Effector CD4-positive, alpha-beta T cell (primary cell): ENCODE data around the gene PHF8.
A peak's percentile ranks its signal among the peaks of the same experiment; 100 is the strongest.

Experiments used
- DNase-seq: peaks from one replicate; pipeline ENCODE4 v3.0.0-alpha.2; 2020
- total RNA-seq: gene quantifications from one replicate; lab custom pipeline; 2026; lab: John Stamatoyannopoulos, UW

PHF8 gene
- 102 reads per million, percentile 83 among the genes with 10 or more reads in this experiment for total RNA-seq

DNA sequence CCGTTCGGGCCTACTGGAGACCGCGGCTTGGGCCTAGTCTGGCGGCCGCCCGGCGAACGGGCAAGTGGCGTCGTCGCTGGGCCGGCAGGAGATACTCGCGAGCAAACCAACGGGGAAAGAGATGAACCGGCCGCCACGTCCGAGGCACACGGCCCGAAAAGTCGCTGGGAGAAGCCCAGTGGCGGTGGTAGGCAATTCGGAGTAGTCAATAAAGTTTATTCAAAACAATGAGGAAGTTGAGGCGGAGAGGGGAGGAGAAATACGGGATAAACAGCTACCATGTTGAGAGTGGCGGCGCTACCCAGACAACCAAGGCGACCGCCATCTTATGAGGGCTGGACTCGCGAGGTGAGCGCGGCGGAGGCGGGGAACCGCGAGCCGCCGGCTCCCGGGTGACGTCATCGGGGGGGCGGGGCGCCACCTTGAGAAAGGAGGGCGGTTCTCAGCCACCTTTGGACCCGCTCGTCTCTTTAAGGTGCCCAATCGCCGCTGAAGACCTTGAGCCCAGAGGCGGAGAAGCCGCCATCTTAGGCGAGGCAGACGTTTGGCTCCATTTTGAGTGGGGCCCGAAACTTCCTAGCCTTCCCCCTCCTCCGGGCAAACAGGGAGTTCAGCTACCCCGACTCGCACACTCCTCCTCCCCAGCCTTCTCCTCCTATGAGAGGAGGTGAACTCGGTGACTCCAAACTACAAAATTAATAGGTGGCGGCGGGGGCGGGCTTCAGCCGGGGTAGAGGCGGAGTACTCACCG is at the start of gene PHF8:
Gene PHF8, minus strand, starts transcription at position 348 of the 751 bp plus-strand sequence. CDS start 1,745 bp downstream, outside the sequence.
- DNase-seq, result peak; percentile 91

DNA sequence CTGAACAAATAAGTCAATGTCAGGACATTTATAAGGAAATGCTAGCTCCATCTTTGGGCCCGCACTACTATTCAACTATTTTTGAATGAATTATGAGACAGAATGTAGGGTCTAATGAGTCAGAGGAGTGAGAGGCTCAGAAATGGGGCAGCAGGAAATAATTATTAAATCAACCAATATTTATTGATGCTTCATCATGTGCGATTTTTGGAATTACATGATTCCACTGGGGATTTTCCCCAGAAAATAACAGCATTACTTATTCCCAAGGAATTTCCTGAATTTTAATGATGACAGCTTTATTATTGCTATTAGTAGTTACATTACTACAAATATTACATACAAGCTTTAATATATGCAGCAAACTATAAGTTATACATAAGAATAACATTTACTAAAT is 49.3 kb upstream of the PHF8 start:
- DNase-seq, result no peak

DNA sequence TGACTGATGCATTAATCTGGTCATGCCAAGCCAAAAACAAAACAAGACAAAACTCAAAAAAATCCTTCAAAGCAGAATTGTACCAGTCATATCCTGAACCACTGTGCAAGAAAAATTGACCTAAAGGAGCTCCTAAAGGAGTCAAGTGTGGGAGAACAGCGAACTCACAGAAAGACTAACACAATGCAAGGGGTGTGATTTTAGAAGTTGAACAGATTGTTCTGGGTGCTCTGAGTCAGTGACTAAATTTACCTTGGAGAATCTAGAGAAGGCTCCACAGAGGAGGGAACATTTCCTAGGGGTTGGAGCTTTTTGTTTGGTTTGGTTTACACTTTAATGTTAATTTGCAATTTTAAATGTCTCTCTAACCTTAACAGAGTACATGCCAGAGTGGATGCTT is 48.9 kb upstream of the PHF8 start:
- DNase-seq, result no peak

DNA sequence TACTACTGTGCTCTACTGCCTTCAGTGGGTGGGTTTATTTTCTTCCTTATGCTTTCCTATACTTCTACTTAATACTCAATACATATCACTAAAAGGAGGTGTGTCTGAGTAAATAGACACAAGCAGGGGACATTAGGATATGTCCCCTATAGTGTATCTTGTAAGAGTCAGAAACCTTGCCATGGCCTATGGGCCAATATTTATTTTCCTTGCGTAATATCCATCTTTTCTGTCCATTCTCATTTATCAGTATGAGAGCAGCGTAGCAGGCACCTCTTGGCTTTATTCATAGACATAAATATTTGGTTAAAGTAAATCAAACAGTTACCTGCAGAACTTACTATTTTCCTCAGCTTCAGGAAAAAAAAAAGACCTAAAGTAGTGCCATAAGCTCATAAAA is 46.6 kb upstream of the PHF8 start:
- DNase-seq, result no peak

DNA sequence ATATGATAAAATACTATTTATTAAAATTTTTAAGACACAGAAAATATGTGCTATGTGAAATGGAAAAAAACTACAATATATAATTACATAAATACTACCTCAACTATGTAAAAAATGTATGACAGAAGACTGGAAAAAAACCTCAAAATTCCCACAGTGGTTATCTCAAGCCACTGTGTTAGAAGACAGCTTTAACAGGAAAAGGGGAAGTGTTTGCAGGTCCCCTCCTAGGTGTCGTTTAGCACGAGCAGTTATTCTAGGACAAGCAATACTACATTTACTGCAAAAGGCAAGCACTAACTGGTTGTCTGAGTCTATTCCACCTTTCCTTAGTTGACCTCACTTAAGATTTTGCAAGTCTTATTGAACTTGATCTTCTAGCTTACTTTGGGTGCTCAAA is 44.9 kb upstream of the PHF8 start:
- no peak for DNase-seq

DNA sequence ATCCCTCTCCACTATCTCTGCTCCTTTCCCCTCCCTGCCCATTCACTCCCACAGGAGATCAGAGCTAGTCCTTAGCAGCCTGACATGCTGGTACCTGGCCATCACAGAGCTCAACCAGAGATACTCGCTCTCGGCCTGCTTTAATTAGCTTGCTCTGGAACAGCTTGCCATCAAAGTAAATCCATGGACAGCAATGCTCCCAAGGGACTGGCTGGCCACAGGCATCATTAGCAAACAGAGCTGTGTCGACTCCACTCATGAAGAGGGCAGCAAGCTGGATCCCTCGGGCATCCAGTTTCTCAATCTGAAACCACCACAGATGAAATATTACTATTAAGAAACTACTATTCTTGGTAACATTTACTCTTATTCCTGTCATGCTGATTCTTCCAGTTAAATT is 43.4 kb upstream of the PHF8 start:
- no peak for DNase-seq

DNA sequence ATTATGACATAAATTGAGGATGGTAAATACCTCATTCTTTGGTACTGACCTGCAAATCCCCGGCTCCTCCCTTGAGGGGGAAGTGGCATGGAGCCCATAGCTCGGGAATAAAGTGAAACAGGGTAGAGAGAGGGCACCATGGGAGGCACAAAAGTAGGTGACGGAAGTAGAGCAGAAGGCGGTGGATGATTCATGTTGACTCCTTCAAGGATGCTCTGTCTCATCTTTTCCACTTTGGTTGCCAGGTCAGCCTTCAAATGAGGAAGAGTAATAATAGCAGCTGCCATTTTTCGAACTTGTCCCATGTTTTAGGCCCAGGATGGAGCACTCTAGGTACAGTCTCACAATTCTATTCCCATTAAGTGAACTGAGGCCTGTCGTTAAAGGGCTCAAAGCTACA is 41.4 kb upstream of the PHF8 start:
- DNase-seq, result no peak

DNA sequence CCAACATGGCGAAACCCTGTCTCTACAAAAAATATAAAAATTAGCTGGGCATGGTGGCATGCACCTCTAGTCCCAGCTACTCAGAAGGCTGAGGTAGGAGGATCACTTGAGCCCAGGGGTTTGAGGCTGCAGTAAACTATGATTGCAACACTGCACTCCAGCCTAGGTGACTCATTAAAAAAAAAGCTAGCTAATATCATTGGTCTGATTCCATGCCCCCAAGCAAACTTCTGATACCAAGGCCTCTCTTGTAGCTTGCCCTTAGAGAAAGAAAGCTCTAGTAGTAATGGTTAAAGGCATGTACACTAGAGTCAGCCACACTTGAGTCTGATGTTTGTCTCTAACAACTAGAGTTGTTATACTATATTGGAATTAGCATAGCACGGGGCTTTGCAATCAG is 32.6 kb upstream of the PHF8 start:
- DNase-seq, result no peak

DNA sequence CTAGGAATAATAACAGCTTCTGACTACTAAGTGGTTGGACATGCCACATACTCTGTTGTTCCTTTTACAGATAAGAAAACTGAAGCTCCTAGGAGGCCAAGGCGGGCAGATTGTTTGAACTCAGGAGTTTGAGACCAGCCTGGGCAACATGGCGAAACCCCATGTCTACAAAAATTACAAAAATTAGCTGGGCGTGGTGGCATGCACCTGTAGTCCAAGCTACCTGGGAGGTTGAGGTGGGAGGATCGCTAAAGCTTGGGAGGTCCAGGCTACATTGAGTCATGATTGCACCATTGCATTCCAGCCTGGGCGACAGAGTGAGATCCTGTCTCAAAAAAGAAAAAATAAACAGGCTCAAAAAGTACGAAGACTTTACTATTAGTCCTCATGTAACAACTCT is 30.6 kb upstream of the PHF8 start:
- DNase-seq, result no peak

DNA sequence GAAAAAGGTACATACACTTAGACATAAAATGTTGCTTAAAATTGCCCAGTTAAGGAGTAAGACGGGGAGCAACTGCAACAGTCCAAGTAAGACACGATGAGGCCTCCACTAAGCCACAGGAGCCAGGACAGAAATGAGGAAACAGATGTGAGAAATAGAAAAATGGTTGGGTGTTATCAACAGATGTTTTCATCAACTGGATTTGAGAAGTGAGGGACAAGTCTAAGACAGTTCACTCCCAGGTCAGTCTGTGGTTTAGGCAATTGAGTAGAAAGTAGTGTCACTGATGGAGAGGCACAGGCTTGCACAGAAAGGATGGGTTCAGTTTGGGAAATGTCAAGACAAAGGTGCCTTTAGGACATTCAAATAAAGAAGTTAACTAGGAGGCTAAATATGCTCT is 23.5 kb upstream of the PHF8 start:
- DNase-seq, result no peak

DNA sequence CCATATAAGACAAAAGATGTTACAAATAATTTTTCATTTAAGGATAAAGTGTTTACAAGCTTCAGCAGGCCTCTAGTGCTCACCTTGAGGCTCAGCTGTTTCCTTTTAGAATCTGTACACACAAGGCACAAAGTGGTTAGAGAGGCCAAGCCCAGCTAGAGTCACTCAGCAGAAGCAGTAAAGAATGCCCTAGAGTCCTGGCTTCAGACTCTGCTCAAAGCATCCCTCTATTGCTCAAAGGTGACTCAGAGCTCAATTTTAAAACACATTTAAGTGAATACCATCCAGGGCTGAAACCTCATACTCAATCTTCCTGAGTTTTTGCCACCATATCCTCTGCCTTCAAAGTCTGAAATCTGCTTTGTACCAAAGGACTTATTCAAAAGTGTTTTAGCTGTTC is 22.6 kb upstream of the PHF8 start:
- no peak for DNase-seq

DNA sequence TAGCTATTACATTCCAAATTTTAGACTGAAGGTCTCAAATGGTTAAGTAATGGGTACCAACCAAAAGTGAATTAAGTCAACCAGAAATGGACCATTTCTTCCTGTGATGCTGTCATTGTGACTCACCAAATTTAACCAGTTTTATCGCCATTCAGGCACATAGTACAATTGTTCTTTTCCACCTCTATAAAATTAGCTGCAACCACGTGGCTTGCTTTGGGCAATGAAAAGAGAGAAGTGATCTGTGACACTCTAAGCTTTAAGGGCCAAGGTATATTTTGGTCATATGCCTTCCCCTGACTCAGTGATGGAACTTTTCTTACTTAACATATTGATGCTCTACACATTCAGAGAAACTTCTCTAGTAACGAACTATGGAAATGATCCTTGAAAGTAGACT is 20.3 kb upstream of the PHF8 start:
- no peak for DNase-seq

DNA sequence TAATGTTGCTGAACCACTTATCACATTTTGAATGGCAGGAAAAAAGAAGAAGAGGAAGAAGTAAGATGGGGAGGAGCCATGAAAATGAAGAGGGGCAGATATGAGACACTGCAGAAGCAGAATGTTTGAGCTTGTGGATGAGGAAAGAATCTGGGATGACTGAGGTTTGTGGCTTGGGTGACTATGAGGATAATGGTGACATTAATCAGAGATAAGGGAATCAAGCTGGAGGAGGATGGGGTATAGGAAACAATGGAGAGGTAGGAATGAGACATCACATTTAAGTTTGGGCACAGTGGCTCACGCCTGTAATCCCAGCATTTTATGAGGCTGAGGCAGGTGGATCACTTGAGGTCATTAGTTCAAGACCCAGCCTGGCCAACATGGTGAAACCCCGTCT is 19.1 kb upstream of the PHF8 start:
- no peak for DNase-seq

DNA sequence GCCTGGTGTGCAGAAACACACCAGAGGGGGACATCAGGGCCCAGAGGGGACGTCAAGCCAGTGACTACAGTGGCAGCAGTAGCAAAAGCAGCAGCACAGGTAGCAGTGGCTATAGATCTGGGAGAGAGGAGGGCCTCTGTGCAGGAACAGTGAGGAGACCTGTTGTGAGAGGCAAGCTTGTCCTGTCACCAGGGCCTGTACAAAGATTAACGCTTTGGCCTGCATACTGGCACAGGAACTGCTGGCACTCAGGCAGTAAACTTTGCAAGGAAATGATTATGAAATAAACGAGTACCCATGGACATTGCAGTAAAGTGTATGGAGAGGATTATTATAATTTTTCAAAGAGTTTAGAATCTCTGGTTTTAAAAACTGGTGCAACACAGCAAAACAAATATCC is 5.5 kb upstream of the PHF8 start:
- DNase-seq, result no peak

DNA sequence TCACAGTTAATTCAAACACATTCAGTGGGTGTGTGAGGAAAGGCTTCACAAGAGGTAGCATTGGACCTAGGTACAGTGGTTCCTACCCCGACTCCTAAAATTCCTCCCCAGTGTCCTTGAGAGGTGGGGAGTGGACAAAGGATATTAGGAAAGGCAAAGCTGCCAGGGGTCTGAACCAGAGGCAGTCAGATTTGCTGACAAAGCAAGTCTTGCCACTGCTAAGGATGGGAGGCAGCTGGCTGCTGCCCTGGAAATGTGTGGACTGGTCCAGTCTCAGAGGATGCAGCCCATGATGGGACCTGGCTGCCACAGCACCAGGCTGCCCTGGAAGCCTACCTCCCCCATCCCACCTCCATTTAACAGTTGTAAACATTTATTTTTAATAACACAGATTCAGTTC is 4.1 kb upstream of the PHF8 start:
- DNase-seq, result no peak

DNA sequence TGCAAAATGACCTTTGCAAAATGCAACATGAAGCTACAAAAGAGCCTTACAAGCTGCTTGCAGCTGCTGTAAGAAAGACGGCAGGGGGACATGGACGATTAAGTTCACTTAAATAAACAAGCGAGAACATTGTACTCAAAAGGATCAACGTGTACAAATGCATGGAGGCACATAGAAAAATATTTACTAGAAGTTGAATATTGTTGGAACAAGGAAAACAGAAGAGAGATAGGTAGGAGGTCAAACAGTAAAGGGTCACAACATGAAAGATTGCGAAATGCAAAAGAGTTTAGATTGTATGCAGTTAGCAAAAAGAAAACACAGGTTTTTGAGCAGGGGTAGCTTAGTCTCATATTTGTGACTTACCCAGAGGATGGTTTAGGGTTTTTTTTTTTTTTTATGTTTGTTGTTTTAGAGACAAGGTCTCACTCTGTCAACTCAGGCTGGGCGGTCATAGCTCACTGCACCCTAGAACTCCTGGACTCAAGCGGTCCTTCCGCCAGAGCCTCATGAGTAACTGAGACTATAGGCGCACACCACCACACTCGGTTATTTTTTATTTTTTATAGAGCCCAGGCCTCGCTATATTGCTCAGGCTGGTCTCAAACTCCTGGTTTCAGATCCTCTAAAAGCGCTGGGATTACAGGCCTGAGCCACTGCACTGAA is 1.4 kb upstream of the PHF8 start:
- DNase-seq, result no peak

DNA sequence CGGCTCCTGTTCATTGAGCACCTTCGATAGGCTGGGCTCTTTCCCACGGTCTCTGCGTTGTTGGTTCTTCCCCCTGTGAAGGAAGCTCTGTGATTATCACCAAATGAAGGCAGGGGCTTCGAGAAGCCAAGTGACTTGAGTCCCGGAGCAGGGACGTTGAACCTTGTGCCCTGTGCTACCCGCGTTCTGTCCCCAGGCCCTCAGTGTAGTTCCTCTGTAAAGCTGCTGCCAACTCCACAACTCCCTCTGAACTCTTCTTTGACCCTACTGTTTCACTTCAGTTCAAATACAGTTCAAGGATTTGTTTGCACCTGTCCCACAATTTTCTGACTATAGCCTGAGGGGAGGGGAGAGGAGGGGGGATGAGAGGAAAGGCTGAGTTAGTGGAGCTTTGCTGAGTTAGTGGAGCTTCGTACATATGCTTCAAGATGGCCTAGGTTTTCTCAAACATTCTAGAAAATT is 635 bp upstream of the PHF8 start:
- DNase-seq, result no peak

DNA sequence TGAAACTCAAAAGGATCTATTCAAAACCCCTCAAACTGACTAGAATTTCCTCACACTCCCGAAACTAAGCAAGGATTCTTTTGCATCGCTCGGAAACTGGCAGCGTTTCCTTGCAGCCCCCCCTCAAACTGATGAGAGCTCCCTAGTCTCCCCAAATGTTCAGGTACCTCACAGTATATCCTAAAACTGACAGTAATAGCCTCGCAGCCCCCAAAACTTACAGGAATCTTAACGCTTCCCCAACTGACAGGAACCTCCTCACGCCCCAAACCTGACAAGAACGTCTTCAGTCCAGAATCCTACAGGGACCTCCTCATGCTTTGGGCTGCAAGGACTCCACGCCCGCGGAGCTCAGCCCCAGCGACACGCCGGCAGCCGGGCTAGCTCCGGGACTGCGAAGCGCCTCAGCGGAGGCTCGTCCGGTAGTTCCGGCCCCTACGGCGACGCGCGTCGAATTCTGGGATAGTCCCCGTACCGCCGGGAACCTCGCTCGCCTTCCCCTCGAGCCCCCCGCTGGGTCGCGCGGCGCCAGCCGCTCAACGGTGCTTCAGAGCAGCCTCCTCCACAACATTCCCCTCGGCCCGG is 640 bp downstream of the PHF8 start:
- DNase-seq, result peak; percentile 24

DNA sequence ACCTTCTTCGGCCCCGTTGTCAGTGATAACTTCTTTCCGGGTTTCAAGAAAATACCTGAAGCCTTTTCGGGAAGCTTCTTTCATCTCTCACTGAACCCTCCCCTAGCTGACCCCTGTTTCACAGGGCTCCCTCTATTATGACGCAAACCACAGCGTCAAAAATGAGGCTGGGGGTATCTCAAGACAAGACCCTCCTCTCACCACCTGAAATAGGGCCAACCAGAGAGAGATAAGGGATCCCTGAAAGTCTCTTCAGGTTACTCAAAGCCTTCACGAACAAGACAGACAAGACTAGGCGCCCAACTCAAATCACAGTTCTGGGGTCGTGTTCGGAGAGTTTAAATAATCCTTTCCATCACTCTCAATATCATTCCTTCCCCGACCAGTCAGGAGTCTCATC is 1.2 kb downstream of the PHF8 start:
- DNase-seq, result no peak

DNA sequence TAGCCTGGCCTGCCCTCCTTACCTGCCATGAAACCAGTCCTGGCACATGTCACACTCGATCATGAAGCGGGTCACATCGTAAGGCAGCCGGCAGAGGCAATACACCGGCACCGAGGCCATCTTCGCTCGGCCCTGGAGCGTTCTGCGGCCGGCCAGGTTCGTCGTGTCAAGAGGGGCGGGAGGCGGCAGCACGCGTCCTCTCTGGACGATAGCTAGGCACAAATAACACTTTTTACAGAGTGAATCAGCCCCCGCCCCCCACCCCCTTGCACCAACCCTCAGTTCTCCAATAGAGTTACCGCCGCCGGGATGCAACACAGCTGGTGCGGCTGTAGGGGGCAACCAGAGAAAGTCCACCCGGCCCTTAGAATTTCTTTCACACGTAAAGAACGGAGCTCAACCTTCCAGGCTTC is 1.7 kb downstream of the PHF8 start:
- DNase-seq, result no peak

DNA sequence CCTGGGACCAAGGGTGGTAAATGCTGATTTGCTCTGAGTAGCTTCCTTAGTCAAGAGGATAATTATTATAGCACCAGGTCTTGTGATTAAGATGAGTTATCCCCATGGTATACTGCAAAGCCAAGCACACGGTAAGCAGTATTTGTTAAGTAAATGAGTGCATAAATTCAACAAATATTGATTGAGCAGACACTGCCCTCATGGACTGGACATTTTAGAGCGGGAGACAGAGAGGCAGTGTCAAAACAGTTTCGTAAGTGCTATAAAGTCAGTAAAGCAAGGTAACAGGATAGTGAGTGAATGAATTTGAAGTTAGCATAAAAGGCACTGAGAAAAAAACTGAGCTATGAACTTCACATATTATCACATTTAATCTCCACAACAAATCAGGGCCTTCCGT is 13.9 kb downstream of the PHF8 start:
- DNase-seq, result no peak

DNA sequence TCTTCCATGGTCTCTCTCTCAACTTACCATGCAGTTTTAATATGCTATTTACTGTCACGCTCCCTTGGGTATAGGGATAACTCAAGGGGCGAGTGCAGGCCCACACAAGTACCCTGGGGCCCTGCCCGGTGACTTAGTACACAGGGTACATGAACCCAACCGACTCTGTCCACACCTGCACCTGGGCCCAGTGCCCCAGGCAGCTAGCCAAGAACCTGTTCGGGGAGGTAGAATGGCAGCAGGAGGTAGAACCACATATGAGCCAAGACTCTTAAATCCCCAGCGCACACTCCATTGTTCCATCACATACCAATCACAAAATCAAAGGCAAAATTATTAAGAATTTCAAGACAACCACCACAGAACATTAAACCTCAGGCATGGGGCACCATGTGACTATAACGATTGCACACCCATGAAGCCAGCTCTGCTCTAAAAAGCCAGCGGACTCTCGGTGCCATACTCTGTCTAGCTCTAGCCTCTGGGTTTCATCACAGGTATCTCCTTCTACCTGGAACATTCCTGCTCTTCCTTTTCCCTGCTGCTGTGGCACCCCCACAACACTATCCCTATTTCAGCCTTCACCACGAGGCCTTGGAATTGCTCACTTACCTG is 14.6 kb downstream of the PHF8 start:
- DNase-seq, result no peak

DNA sequence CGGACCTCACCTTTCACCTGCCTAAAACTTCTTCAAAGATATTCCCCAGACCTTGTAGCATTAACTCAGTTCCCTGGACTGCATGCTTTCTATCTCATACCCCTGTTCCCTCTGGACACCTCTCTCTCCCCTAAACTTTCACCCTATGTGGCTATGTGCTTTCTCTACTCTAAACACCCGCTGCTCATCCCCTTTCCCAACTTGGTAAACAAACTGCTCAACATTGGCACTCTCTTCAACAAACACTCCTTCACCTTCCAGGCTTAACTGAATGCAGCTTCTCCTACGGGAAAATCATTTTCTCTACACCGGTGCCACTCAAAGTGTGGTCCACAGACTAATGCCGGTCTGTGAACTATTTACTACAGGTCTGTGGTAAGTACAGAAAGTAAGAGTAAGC is 19.9 kb downstream of the PHF8 start:
- DNase-seq, result no peak
